ACC112 (cell line): ENCODE data around the gene GABRP.

Source experiments
- H2AFZ ChIP-seq: fragments of 200-600 bp; sonication (generic); one replicate; pipeline ENCODE4 v1.6.0; 2017; ENCODE audit warnings: antibody characterized with exemption, low read length; ENCODE audit not compliant: unreplicated experiment
- H3K27ac ChIP-seq: fragments of 200-600 bp; sonication (generic); 2 replicates; pipeline ENCODE4 v1.5.1; 2014; ENCODE audit warnings: low read depth, mild to moderate bottlenecking, antibody characterized with exemption, low read length, moderate library complexity
- H3K27me3 ChIP-seq: fragments of 200-600 bp; sonication (generic); 2 replicates; pipeline ENCODE4 v1.6.1; 2014; ENCODE audit warnings: mild to moderate bottlenecking, antibody characterized with exemption, low read length, moderate library complexity, mixed read lengths; ENCODE audit not compliant: insufficient read depth
- H3K36me3 ChIP-seq: fragments of 200-600 bp; sonication (generic); 2 replicates; pipeline ENCODE4 v1.6.1; 2016; ENCODE audit warnings: mild to moderate bottlenecking, antibody characterized with exemption, low read length, moderate library complexity, mixed read lengths; ENCODE audit not compliant: insufficient read depth
- H3K4me1 ChIP-seq: fragments of 200-600 bp; sonication (generic); one replicate; pipeline ENCODE4 v1.6.1; 2016; ENCODE audit warnings: low read length, mixed read lengths; ENCODE audit not compliant: insufficient read depth, unreplicated experiment, control insufficient read depth
- H3K4me3 ChIP-seq: fragments of 200-600 bp; sonication (generic); 2 replicates; pipeline ENCODE4 v1.5.1; 2014; ENCODE audit warnings: mild to moderate bottlenecking, low read depth, low read length
- H3K79me2 ChIP-seq: fragments of 200-600 bp; sonication (generic); one replicate; pipeline ENCODE4 v1.6.0; 2016; ENCODE audit warnings: low read length; ENCODE audit not compliant: control insufficient read depth, unreplicated experiment, insufficient read depth

Gene GABRP

DNA sequence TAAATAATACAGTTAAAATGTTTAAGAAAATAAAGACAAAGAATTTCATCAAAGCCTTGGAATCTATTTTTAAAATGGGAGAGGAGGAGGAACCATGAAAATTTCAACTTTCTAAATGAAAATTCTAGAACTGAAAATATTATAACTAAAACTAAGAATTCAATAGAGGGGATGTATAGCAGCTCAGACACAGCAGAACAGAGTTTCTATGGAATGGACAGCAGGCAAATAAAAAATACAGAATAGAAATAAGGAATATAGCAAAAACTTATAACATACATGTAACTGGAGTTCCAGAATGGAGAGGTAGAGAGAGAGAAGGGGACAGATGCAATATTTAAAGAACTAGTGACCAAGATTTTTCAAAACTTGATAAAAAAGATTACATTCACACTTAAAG, 76.9 kb downstream of the GABRP start:
- H3K4me1 ChIP-seq: peaks cover 15% of the 10 kb centered on the region
- no peak overlapping the region for H2AFZ ChIP-seq
- no peaks in the 10 kb centered on the region for H3K27me3 ChIP-seq
- H3K36me3 ChIP-seq: no peaks in the 10 kb centered on the region
- peaks cover 25% of the 10 kb centered on the region for H3K79me2 ChIP-seq
- no peak overlapping the region for H3K27ac ChIP-seq
- H3K4me3 ChIP-seq: no peak overlapping the region

DNA sequence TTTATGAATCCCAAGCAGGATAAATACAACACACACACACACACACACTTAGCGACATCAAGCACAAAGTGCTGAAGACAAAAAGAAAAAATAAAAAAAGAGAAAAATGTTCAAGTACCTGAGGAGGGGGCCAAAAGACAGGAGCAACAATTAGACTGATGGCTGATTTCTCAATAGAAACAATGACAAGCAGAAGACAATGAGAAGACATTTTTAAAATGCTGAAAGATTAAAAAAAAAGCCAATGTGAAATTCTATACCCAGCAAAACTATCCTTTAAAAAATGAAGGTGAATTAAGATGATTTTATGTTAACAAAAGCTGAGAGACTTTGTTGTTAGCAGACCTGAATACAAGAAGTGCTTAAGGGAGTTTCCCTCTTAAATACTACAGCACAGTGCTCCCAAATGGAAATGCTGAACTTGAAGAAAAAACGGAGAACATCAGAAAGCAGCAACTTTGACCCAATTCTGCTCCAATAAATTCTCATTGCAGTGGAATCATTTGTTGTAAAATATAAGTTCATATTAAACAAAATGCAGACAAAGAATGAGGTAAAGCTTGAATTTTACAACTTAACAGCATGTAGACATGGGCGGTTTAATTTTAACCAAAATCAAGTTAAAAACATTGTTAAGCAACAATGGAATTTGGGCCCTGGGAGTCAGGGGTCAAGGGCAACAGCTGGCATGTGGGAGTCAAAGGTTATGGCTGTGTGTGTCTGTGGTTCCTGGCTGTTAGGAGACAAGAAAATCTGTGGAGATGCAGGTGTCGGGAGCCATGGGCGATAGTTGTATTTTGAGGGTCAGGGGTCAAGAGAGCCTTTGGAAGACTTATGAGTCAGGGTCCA, 77.5 kb downstream of the GABRP start:
- Histone ChIP-seq H3K27me3 (no peaks in the 10 kb centered on the region), H3K36me3 (no peaks in the 10 kb centered on the region), H3K27ac (no peak overlapping the region), H3K4me1 (peaks cover 15% of the 10 kb centered on the region), H2AFZ (no peak overlapping the region), H3K79me2 (peaks cover 32% of the 10 kb centered on the region), H3K4me3 (peak overlapping the region; percentile 44; the same call in 1 of the 2 replicates)

- H3K27me3 ChIP-seq: no peaks in the 10 kb centered on the region
- peak overlapping the region; percentile 80 for H2AFZ ChIP-seq
- peaks cover 15% of the 10 kb centered on the region for H3K4me1 ChIP-seq
- peak overlapping the region; percentile 78 for H3K4me3 ChIP-seq
- H3K36me3 ChIP-seq: no peaks in the 10 kb centered on the region
- no peak overlapping the region for H3K27ac ChIP-seq
- peaks cover 35% of the 10 kb centered on the region for H3K79me2 ChIP-seq
Observed at GRCh38 chr5:170861667-170861916, 78.1 kb downstream of the GABRP start.

DNA sequence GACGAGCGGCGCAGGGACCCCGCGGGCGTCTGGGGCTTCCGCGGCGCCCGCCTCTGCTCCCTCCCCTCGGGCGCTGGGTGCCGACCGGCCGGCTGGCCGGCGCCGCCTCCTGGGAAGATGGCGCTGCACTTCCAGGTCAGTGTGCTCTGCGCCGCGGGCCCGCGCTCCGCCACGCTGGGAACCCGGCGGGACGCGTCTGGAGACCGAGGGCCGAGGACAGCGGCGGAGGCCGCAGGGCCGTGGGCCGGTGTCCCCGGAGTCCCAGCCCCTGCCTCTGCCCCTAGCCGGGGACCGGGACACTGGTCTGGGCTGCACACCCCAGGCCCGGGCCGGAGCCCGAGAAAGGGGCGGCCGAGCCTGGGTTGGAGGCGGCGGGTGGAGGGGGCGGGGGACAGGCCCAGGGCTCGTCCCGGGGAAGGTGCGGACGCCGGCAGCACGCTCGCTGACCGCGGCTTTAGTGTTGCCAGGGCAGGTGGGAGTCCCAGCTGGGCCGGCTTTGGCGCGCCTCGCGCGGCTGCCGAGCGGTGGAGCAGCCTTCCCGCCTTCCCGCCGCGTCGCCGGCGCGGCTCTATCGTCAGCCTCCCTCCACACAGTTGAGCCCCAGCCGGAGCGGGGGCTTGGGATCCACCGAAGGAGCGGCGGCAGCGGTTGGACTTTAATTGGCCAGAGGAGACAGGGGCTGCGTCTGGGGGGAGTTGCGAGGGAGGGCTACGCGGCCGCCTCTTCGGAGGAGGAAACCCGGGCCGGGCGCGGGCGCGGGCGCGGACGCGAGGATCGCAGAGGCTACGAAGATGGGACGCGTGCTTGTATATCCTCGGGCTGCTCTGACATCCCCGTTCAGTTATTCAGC, 78.6 kb downstream of the GABRP start, which contains the start of gene RANBP17:
Gene RANBP17, plus strand, starts transcription at position 102 of the 850 bp plus-strand sequence.
- peak within 1 kb of the TSS; percentile 80 for H2AFZ ChIP-seq
- H3K79me2 ChIP-seq: peaks cover 41% of the 10 kb centered on the region
- H3K27me3 ChIP-seq: no peaks in the 10 kb centered on the region
- no peaks in the 10 kb centered on the region for H3K36me3 ChIP-seq
- H3K4me1 ChIP-seq: peaks cover 15% of the 10 kb centered on the region
- H3K4me3 ChIP-seq: peak within 1 kb of the TSS; percentile 78
- peak within 1 kb of the TSS; percentile 47; the same call in 1 of the 2 replicates for H3K27ac ChIP-seq

GRCh38 chr5:170863646-170864045, 80.1 kb downstream of the GABRP start:
- Histone ChIP-seq H3K4me3 (peak overlapping the region; percentile 78), H2AFZ (no peak overlapping the region), H3K36me3 (no peaks in the 10 kb centered on the region)

More at GRCh38 chr5:170863646-170864045, 80.1 kb downstream of the GABRP start:
- Histone ChIP-seq H3K27ac (no peak overlapping the region), H3K79me2 (peaks cover 41% of the 10 kb centered on the region), H3K27me3 (no peaks in the 10 kb centered on the region), H3K4me1 (peaks cover 15% of the 10 kb centered on the region)
